ENCODE results near the gene STRN3.

Gene STRN3

GRCh38 chr14:31037709-31038221 lies 11.6 kb upstream of the STRN3 start:
- intact Hi-C loops (cut with DNase I): no loop called here

GRCh38 chr14:31036552-31036951 lies 10.4 kb upstream of the STRN3 start:
- intact Hi-C loops (cut with DNase I): no loop called here
- no peak for DNase-seq

More at GRCh38 chr14:31037709-31038221, 11.6 kb upstream of the STRN3 start:
- no peak for DNase-seq

GRCh38 chr14:31030469-31030868 lies 4.3 kb upstream of the STRN3 start:
- intact Hi-C loops (cut with DNase I): no loop called here
- no peak for DNase-seq

GRCh38 chr14:31029016-31029970 lies 3.1 kb upstream of the STRN3 start:
- intact Hi-C loops (cut with DNase I): loop anchor here (5.0 kb wide), 1 partner anchor 178 kb away; the partner anchor contains the start of gene HECTD1
- no peak for DNase-seq

GRCh38 chr14:31027847-31028246 lies 1.7 kb upstream of the STRN3 start:
- no peak for DNase-seq
- intact Hi-C loops (cut with DNase I): loop anchor here (5.0 kb wide), 1 partner anchor 179 kb away; the partner anchor contains the start of gene HECTD1

- peak; percentile 96 to 99 (median 97) for DNase-seq
- intact Hi-C loops (cut with DNase I): loop anchor here (5.0 kb wide), 1 partner anchor 181 kb away; the partner anchor contains the start of gene HECTD1
Measured at GRCh38 chr14:31026450-31027235, 464 bp upstream of the STRN3 start.

- intact Hi-C loops (cut with DNase I): loop anchor here (5.0 kb wide), 1 partner anchor 182 kb away; the partner anchor contains the start of gene HECTD1
- peak; percentile 28 to 90 (median 49) for DNase-seq
Measured at GRCh38 chr14:31025367-31026076, 657 bp downstream of the STRN3 start, which contains the start of gene AP4S1. TSS of gene AP4S1 (plus strand) at chr14:31025649. CDS start at chr14:31066197, 40,548 bp downstream.

GRCh38 chr14:31024577-31025366 lies 1.4 kb downstream of the STRN3 start:
- intact Hi-C loops (cut with DNase I): loop anchor here (5.0 kb wide), 1 partner anchor 183 kb away; the partner anchor contains the start of gene HECTD1
- DNase-seq: no peak

- intact Hi-C loops (cut with DNase I): no loop called here
- no peak for DNase-seq
Measured at GRCh38 chr14:31024010-31024480, 2.1 kb downstream of the STRN3 start.

- no peak for DNase-seq
- intact Hi-C loops (cut with DNase I): no loop called here
Measured at GRCh38 chr14:31022386-31022785, 3.8 kb downstream of the STRN3 start.

- DNase-seq: no peak
- intact Hi-C loops (cut with DNase I): no loop called here
Measured at GRCh38 chr14:31021576-31021949, 4.6 kb downstream of the STRN3 start.

GRCh38 chr14:31020834-31021575 lies 5.2 kb downstream of the STRN3 start:
- no peak for DNase-seq
- intact Hi-C loops (cut with DNase I): no loop called here

GRCh38 chr14:31018057-31018645 lies 8.0 kb downstream of the STRN3 start:
- intact Hi-C loops (cut with DNase I): no loop called here
- DNase-seq: no peak

- intact Hi-C loops (cut with DNase I): no loop called here
- no peak for DNase-seq
Measured at GRCh38 chr14:31013841-31014240, 12.3 kb downstream of the STRN3 start.

GRCh38 chr14:31010935-31011334 lies 15.2 kb downstream of the STRN3 start:
- intact Hi-C loops (cut with DNase I): no loop called here
- no peak for DNase-seq

- no peak for DNase-seq
- intact Hi-C loops (cut with DNase I): no loop called here
Measured at GRCh38 chr14:31009836-31010574, 16.2 kb downstream of the STRN3 start.

GRCh38 chr14:31006703-31007102 lies 19.5 kb downstream of the STRN3 start:
- no peak for DNase-seq
- intact Hi-C loops (cut with DNase I): no loop called here
